ENCODE data around the gene FBRSL1.

Gene FBRSL1

GRCh38 chr12:132496358-132496669 is 6.4 kb downstream of the FBRSL1 start:
- TF ChIP-seq ARNTL (CRISPR knock-in tag; IDR thresholded peaks at IDR 0.05; ENCODE audit: borderline replicate concordance, low read depth) (no peak), CSRNP3 (CRISPR knock-in tag; IDR thresholded peaks at IDR 0.05) (no peak), RARB (CRISPR knock-in tag; IDR thresholded peaks at IDR 0.05) (no peak), CSDC2 (CRISPR knock-in tag; IDR thresholded peaks at IDR 0.05) (no peak), TSHZ2 (CRISPR knock-in tag; IDR thresholded peaks at IDR 0.05) (no peak), ZNF70 (CRISPR knock-in tag; IDR thresholded peaks at IDR 0.05) (no peak), SNAI2 (CRISPR knock-in tag; IDR thresholded peaks at IDR 0.05) (no peak), PATZ1 (CRISPR knock-in tag; IDR thresholded peaks at IDR 0.05; ENCODE audit: borderline replicate concordance) (no peak), ZFP3 (CRISPR knock-in tag; IDR thresholded peaks at IDR 0.05) (no peak), CREB5 (CRISPR knock-in tag; IDR thresholded peaks at IDR 0.05; ENCODE audit: low read depth) (no peak), OSR1 (CRISPR knock-in tag; IDR thresholded peaks at IDR 0.05) (no peak)
- no peak for ATAC-seq

GRCh38 chr12:132496710-132497109 is 6.8 kb downstream of the FBRSL1 start:
- ATAC-seq: no peak
- TF ChIP-seq ZNF565 (CRISPR knock-in tag; conservative IDR thresholded peaks at IDR 0.05; ENCODE audit: low read depth) (no peak), ARNTL (CRISPR knock-in tag; IDR thresholded peaks at IDR 0.05; ENCODE audit: borderline replicate concordance, low read depth) (no peak), RARB (CRISPR knock-in tag; IDR thresholded peaks at IDR 0.05) (no peak), TOX (CRISPR knock-in tag; IDR thresholded peaks at IDR 0.05; ENCODE audit: borderline replicate concordance) (no peak), ISL1 (CRISPR knock-in tag; IDR thresholded peaks at IDR 0.05) (no peak), ZFP30 (CRISPR knock-in tag; IDR thresholded peaks at IDR 0.05) (no peak), PATZ1 (CRISPR knock-in tag; IDR thresholded peaks at IDR 0.05; ENCODE audit: borderline replicate concordance) (no peak)

GRCh38 chr12:132497514-132498405 is 7.8 kb downstream of the FBRSL1 start:
- TF ChIP-seq ISL1 (CRISPR knock-in tag; IDR thresholded peaks at IDR 0.05) (no peak), TSHZ2 (CRISPR knock-in tag; IDR thresholded peaks at IDR 0.05) (no peak), ZC3H10 (CRISPR knock-in tag; IDR thresholded peaks at IDR 0.05) (no peak), POU6F1 (CRISPR knock-in tag; IDR thresholded peaks at IDR 0.05; ENCODE audit: borderline replicate concordance, low read depth) (no peak), ZNF565 (CRISPR knock-in tag; conservative IDR thresholded peaks at IDR 0.05; ENCODE audit: low read depth) (no peak)

More at GRCh38 chr12:132497514-132498405, 7.8 kb downstream of the FBRSL1 start:
- ATAC-seq: no peak
